PFSK-1 (cell line): ENCODE data around the gene BCL11B.

Source experiments
- FOXP2 ChIP-seq: optimal IDR thresholded peaks from 2 replicates; pipeline ENCODE3; 2011; ENCODE audit warnings: borderline replicate concordance, control low read depth, inconsistent platforms; ENCODE audit not compliant: insufficient read depth; ENCODE audit errors: extremely low read length, extremely low read depth
- POLR2AphosphoS5 ChIP-seq: IDR thresholded peaks from 2 replicates; pipeline ENCODE4 v1.6.1; 2012; ENCODE audit warnings: low read depth, mild to moderate bottlenecking, control low read depth, low read length, moderate library complexity
- REST ChIP-seq, 2 experiments: IDR thresholded peaks; 2 replicates each; pipeline versions ENCODE4 v1.6.1 to v1.8.0; 2011 to 2012; ENCODE audit warnings: low read depth in 2 of 2, low read length in 2 of 2, control low read depth in 1 of 2, inconsistent platforms in 1 of 2, mild to moderate bottlenecking in 1 of 2, moderate library complexity in 1 of 2; ENCODE audit not compliant: insufficient read depth in 1 of 2
- SIN3A ChIP-seq: IDR thresholded peaks from 2 replicates; pipeline ENCODE4 v1.6.1; 2012; ENCODE audit warnings: mild to moderate bottlenecking, low read length, moderate library complexity, borderline replicate concordance; ENCODE audit not compliant: insufficient read depth
- TAF1 ChIP-seq: IDR thresholded peaks from 2 replicates; pipeline ENCODE4 v1.6.1; 2012; ENCODE audit warnings: low read length, control low read depth, borderline replicate concordance; ENCODE audit not compliant: insufficient read depth

Gene BCL11B

GRCh38 chr14:99282261-99283050, 10.5 kb upstream of the BCL11B start:
- TF ChIP-seq FOXP2 (no peak), SIN3A (no peak), POLR2AphosphoS5 (no peak), REST (IDR thresholded peaks at IDR 0.05; ENCODE audit: insufficient read depth in 1 of 2, low read depth in 2 of 2, low read length in 2 of 2) (no peak), TAF1 (no peak)

- no peak for TF ChIP-seq POLR2AphosphoS5
- no peak for TF ChIP-seq FOXP2
- TF ChIP-seq REST (IDR thresholded peaks at IDR 0.05; ENCODE audit: insufficient read depth in 1 of 2, low read depth in 2 of 2, low read length in 2 of 2) = no peak
- TF ChIP-seq SIN3A = no peak
- no peak for TF ChIP-seq TAF1
These were observed 9.4 kb upstream of the BCL11B start for GRCh38 chr14:99281396-99281795.

GRCh38 chr14:99280852-99281251, 8.9 kb upstream of the BCL11B start:
- TF ChIP-seq FOXP2 = no peak
- TF ChIP-seq TAF1 = no peak
- TF ChIP-seq REST (IDR thresholded peaks at IDR 0.05; ENCODE audit: insufficient read depth in 1 of 2, low read depth in 2 of 2, low read length in 2 of 2) = no peak
- TF ChIP-seq SIN3A = no peak
- TF ChIP-seq POLR2AphosphoS5 = no peak

GRCh38 chr14:99280066-99280731, 8.2 kb upstream of the BCL11B start:
- no peak for TF ChIP-seq REST (IDR thresholded peaks at IDR 0.05; ENCODE audit: insufficient read depth in 1 of 2, low read depth in 2 of 2, low read length in 2 of 2)
- no peak for TF ChIP-seq SIN3A
- no peak for TF ChIP-seq FOXP2
- TF ChIP-seq TAF1 = no peak
- no peak for TF ChIP-seq POLR2AphosphoS5
